A673 (cell line): ENCODE data around the gene TMEM176A. TPM values are rescaled to one million over a fixed set of nuclear protein-coding genes. Genes with fewer than 3 reads are reported as not detected.

Experiments
- Bru-seq: library from RNA; stranded (reverse); fragments of 400-500 nt; gene quantifications from one replicate; lab custom pipeline; 2021; lab: Mats Ljungman, UMichigan
- BruChase-seq, 2 experiments: library from RNA; stranded (reverse); fragments of 400-500 nt; gene quantifications; one replicate each; lab custom pipeline; 2021; lab: Mats Ljungman, UMichigan
- BruUV-seq: library from RNA; stranded (reverse); fragments of 400-500 nt; replicated peaks from 2 replicates; lab custom pipeline; 2021; lab: Mats Ljungman, UMichigan
- CTCF ChIA-PET: fragments of 300-600 bp; sonication (Branson Sonifier 250); formaldehyde crosslinking; loops from one replicate; lab custom pipeline; 2022; ENCODE audit warnings: antibody characterized with exemption; lab: Charles Lee
- POLR2A ChIA-PET: fragments of 300-600 bp; sonication (Branson Sonifier 250); formaldehyde crosslinking; loops from one replicate; lab custom pipeline; 2022; ENCODE audit warnings: antibody characterized with exemption; ENCODE audit not compliant: low non-redundant PET; lab: Charles Lee
- DNase-seq: peaks from one replicate; pipeline ENCODE4 v3.0.0-alpha.2; 2015; ENCODE audit warnings: low spot score
- H3K27ac ChIP-seq: fragments of 200-600 bp; sonication (generic); 2 replicates; pipeline ENCODE4 v1.5.1; 2016; ENCODE audit warnings: mixed run types, low read depth, mild to moderate bottlenecking, mixed read lengths, antibody characterized with exemption, low read length; ENCODE audit not compliant: poor library complexity, severe bottlenecking
- H3K27me3 ChIP-seq: fragments of 200-600 bp; sonication (generic); replicated peaks from 2 replicates; pipeline ENCODE4 v1.6.1; 2017; ENCODE audit warnings: mixed run types, low read depth, mild to moderate bottlenecking, mixed read lengths, antibody characterized with exemption, low read length; ENCODE audit not compliant: insufficient read depth, poor library complexity
- H3K36me3 ChIP-seq: fragments of 200-600 bp; sonication (generic); 2 replicates; pipeline ENCODE4 v1.6.1; 2016; ENCODE audit warnings: mixed run types, mild to moderate bottlenecking, mixed read lengths, antibody characterized with exemption, low read length; ENCODE audit not compliant: insufficient read depth, poor library complexity, severe bottlenecking
- H3K4me1 ChIP-seq: fragments of 200-600 bp; sonication (generic); 2 replicates; pipeline ENCODE4 v1.6.1; 2017; ENCODE audit warnings: mixed run types, mild to moderate bottlenecking, mixed read lengths, antibody characterized with exemption, low read length; ENCODE audit not compliant: insufficient read depth, poor library complexity, severe bottlenecking
- H3K4me3 ChIP-seq: fragments of 200-600 bp; sonication (generic); 2 replicates; pipeline ENCODE4 v1.5.1; 2016; ENCODE audit warnings: low read depth, mixed run types, mild to moderate bottlenecking, mixed read lengths, low read length; ENCODE audit not compliant: poor library complexity, severe bottlenecking
- H3K9me3 ChIP-seq: fragments of 200-600 bp; sonication (generic); 2 replicates; pipeline ENCODE4 v1.6.1; 2016; ENCODE audit warnings: mixed run types, low read depth, mild to moderate bottlenecking, mixed read lengths, antibody characterized with exemption, low read length; ENCODE audit not compliant: poor library complexity, severe bottlenecking
- CTCF ChIP-seq: fragments of 300-800, 200-600 bp; sonication (generic); conservative IDR thresholded peaks from 2 replicates; pipeline ENCODE4 v1.5.1; 2017; ENCODE audit warnings: low read depth, mild to moderate bottlenecking, antibody characterized with exemption, low read length, moderate library complexity, mixed read lengths
- EZH2 ChIP-seq: fragments of 200-600 bp; sonication (generic); IDR thresholded peaks from 2 replicates; pipeline ENCODE4 v1.6.1; 2017; ENCODE audit warnings: borderline replicate concordance, low read depth, mild to moderate bottlenecking, mixed read lengths, antibody characterized with exemption, low read length; ENCODE audit not compliant: poor library complexity, severe bottlenecking
- intact Hi-C: fragments of 100-400 bp; cut with micrococcal nuclease; formaldehyde crosslinking; loops from one replicate; pipeline ENCODE4 v1.10.0; 2022; ENCODE audit not compliant: unreplicated experiment
- long read RNA-seq: library from polyadenylated mRNA; stranded (forward); transcript quantifications from one replicate; pipeline ENCODE4 v2.0.0, GENCODE V29; 2022
- total RNA-seq: library from RNA; stranded (reverse); gene quantifications from 2 replicates; pipeline ENCODE4 v1.2.3, GENCODE V29; 2021

Gene TMEM176A
- 2.3 and 2.9 TPM in 2 replicates for total RNA-seq
- percentile 13 among the genes with signal in this experiment for Bru-seq, nascent RNA
- BruChase-seq, experiment 1, labeled RNA remaining after a 2-hour chase = percentile 12 among the genes with signal in this experiment
- percentile 12 among the genes with signal in this experiment for BruChase-seq, experiment 2, labeled RNA remaining after a 6-hour chase
- long read RNA-seq, partial matches to known transcripts = 0 of 3 reads
- long read RNA-seq, other reads (novel, unspliced or antisense) = 1 of 3 reads

- intact Hi-C loops = no loop called here
- peaks cover 35% of the 10 kb centered on the region for H3K4me1 ChIP-seq
- H3K9me3 ChIP-seq = peaks cover 2% of the 10 kb centered on the region
- BruUV-seq = no TSS peak
- TF ChIP-seq CTCF = no peak
- no peak for TF ChIP-seq EZH2
- no peaks in the 10 kb centered on the region for H3K27me3 ChIP-seq
- peak within 1 kb of the TSS; percentile 38 for H3K4me3 ChIP-seq
- ChIA-PET CTCF (no interaction called here), POLR2A (no interaction called here)
- H3K36me3 ChIP-seq = no peaks in the 10 kb centered on the region
- peak within 1 kb of the TSS; percentile 25 for H3K27ac ChIP-seq
- DNase-seq = no peak
Observed at GRCh38 chr7:150800581-150801241, at the start of gene TMEM176A. Gene TMEM176A (plus strand): TSS chr7:150800769. CDS start chr7:150801551, 782 bp downstream.

GRCh38 chr7:150751702-150752101 lies 48.9 kb upstream of the TMEM176A start:
- ChIA-PET POLR2A (no interaction called here), CTCF (no interaction called here)
- Histone ChIP-seq H3K4me3 (no peak overlapping the region), H3K27ac (no peak overlapping the region), H3K4me1 (peaks cover 8% of the 10 kb centered on the region), H3K36me3 (no peaks in the 10 kb centered on the region), H3K9me3 (no peaks in the 10 kb centered on the region), H3K27me3 (no peaks in the 10 kb centered on the region)
- intact Hi-C loops = loop anchor here (10.0 kb wide), 1 partner anchor 467 kb away; no protein-coding TSS in a partner anchor
- TF ChIP-seq CTCF (no peak), EZH2 (no peak)
- no peak for DNase-seq
- no TSS peak for BruUV-seq

- ChIA-PET POLR2A (no interaction called here), CTCF (no interaction called here)
- no peak for DNase-seq
- H3K9me3 ChIP-seq = no peaks in the 10 kb centered on the region
- peaks cover 9% of the 10 kb centered on the region for H3K4me1 ChIP-seq
- H3K27ac ChIP-seq = no peak overlapping the region
- intact Hi-C loops = loop anchor here (10.0 kb wide), 1 partner anchor 468 kb away; no protein-coding TSS in a partner anchor
- no peak overlapping the region for H3K4me3 ChIP-seq
- H3K27me3 ChIP-seq = no peaks in the 10 kb centered on the region
- no peak for TF ChIP-seq EZH2
- TF ChIP-seq CTCF = no peak
- no peaks in the 10 kb centered on the region for H3K36me3 ChIP-seq
- no TSS peak for BruUV-seq
Observed at GRCh38 chr7:150753239-150753638, 47.3 kb upstream of the TMEM176A start.
